GDM1 (cell line): Measurements from ENCODE around the gene CRLF2.
"Not testable (repeated sequence)": the region's sequence is repeated elsewhere in the genome, so short reads cannot be mapped to it uniquely, and the experiment has no call there.

Experiments used
- DNase-seq: peaks from one replicate; lab custom pipeline; 2025; lab: John Stamatoyannopoulos, UW

The CRLF2 gene

DNA sequence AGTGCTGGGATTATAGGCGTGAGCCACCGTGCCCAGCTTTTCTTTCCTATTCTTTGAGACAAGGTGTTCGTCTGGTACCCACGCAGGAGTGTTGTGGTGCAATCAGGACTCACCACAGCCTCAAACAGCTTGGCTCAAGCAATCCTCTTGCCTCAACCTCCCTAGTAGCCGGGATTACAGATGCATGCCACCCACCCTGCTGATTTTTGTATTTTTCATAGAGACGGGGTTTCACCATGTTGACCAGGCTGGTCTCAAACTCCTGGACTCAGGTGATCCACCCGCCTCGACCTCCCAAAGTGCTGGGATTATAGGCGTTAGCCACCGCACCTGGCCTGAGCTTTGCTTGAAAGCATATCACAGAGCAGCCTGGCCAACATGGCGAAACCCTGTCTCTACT is 1.5 kb upstream of the CRLF2 start:
- no peak for DNase-seq

DNA sequence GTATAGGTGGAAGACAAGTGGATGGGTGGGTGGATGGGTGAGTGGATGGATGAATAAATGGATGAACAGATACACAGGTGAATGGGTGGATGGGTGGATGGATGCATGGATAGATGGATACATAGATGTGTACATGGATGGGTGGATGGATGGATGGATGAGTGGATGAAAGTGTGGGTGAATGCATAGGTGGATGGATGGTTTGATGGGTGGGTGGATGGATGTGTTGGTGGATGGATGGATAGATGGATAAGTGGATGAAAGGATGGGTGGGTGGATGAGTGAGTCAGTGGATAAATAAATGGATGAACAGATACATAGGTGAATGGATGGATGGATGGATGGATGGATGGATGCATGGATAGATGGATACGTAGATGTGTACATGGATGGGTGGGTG is 1.6 kb downstream of the CRLF2 start:
- DNase-seq = no peak

DNA sequence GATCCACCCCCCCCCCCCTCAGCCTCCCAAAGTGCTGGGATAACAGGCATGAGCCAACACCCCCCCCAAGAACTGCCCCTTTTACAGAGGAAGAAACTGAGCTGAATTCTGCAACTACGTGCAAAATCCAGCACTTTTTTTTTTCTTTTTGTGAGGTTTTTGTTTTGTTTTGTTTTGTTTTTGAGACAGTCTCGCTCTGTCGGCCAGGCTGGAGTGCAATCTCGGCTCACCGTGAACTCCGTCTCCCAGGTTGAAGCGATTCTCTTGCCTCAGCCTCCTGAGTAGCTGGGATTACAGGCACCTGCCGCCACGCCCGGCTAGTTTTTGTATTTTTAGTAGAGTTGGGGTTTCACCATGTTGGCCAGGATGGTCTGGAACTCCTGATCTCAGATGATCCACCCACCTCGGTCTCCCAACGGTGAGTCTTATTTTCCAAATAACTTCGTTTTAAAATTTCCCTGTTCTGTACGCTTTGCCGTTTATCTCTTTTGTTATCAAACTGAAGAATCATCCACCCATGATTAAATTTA is 4.9 kb downstream of the CRLF2 start:
- DNase-seq = no peak

DNA sequence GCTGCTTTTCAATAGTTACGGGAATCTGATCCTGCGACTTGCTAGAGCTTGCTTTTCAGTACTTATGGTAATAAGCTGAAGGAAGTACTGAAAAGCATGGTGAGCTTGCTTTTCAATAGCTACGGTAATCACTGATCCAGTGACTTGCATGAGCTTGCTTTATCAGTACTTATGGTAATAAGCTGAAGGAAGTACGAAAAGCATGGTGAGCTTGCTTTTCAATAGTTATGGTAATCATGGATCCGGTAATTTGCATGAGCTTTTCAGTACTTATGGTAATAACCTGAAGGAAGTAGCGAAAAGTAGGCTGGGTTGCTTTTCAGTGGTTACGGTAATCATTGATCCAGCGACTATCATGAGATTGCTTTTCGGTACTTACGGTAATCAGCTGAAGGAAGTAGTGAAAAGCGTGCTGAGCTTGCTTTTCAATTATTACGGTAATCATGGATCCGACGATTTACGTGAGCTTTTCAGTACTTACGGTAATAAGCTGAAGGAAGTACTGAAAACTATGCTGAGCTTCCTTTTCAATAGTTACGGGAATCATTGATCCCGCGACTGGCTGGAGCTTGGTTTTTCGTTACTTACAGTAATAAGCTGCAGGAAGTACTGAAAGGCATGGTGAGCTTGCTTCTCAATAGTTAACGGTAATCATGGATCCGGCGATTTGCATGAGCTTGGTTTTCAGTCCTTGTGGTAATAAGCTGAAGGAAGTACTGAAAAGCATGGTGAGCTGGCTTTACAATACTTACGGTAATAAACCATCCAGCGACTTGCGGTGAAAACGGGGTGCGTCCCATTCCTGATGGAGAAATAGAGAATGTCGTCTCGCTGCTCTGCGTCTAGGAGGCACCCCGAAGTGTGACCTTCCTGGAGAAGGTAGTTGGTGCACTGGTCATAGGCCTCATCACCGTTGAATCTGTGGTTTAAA is 6.5 kb downstream of the CRLF2 start:
- no peak for DNase-seq

DNA sequence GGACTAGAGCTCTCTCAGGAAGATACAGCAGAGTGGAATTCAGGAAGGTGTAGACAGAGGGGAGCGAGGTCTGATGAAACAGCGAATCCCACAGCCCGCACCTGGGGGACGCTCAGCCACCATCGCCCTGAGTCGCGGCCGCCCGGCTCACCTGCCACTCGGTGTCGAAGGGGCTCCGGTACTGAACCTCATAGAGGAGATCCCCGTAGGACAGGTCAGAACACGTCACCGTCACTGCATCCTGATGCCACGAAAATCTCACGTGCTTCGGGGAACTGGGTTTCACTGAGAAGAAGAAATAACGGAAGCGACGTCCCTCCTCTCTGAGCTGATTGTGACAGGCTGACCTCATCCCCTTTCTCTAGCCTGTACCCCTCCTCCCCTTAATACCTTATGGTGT is 10.2 kb downstream of the CRLF2 start:
- DNase-seq = no peak

DNA sequence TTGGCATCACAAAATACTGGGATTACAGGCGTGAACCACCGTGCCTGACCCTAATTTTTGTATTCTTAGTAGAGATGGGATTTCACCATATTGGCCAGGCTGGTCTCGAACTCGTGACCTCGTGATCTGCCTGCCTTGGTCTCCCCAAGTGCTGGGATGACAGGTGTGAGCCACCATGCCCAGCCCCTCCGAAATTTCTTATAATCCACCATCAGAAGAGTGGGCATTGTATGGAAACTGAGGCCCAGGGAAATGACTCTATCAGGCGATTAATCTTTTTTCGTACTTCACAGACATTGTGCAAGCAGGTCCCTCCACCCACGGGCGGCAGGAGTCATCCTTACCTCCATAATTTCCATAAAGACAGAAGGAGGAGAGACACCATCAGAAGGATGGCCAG is 16.0 kb downstream of the CRLF2 start:
- no peak for DNase-seq

DNA sequence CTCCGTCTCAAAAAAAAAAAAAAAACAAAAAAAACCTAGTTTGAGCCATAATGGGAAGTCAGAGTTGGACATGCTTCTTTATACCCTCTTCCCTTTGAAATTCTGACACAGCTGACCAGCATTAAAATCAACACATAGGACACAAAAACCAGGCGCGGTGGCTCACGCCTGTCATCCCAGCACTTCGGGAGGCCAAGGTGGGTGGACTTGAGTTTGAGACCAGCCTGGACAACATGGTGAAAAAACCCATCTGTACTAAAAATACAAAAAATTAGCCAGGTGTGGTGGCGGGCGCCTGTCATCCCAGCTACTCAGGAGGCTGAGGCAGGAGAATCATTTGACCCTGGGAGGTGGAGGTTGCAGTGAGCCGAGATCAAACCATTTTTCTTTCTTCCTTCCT is 20.3 kb downstream of the CRLF2 start:
- DNase-seq = not testable (repeated sequence)

DNA sequence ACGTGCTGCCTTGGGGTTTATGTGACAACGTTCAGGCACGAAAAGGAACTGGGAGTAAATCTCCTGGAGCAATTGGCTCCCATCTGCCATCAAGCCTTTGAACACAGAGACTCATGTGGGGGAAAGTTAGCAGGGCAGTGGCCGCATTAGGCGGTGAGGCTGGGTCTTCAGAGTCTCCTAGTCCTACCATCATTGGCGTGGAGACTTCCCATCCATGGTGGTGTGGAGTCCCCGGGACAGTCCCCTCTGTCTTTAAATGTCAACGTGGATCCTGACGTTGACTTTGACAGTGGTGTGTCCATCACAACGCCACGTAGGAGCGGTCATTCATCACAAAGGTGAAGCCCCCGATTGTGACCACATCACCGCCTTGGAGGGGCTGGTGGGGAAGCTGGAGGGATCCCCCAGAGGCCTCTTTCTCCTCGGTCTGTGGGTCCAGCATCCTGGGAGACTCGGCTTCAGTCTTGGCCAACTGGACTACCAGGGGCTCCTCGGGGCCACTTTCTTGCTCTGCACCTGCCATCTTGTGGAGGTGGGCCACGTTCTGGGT is 21.8 kb downstream of the CRLF2 start:
- no peak for DNase-seq

DNA sequence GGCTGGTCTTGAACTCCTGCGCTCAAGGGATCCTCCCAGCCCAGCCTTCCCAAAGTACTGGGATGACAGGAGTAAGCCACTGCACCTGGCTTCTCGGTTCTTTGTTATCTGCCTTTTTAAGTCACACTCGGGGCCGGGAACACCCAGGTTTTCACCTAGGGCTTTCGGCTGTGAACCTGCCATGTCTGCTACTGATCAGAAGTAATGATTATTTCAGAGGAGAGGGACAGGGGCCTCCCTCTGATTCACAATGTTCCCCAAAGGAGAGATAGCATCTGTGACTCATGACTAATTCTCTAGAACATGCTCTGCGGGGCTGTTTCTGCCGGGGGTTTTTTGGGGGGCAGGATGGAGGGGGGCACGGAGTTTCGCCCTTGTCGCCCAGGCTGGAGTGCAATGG is 26.9 kb downstream of the CRLF2 start:
- no peak for DNase-seq

DNA sequence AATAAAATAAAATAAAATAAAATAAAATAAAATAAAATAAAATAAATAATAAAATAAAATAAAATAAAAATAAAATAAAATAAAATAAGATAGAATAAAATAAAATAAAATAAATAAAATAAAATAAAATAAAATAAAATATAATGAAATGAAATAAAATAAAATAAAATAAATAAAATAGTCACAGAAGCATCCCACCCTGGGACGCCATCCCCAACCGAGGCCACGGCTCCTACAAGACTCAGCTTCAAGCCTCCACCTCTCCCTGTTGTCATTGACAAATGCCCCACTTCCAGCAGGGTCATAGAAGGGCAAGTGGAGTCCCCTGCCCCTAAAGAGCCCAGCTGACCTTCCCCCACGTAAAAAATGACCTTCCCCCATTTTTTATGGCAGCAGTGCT is 30.2 kb downstream of the CRLF2 start:
- no peak for DNase-seq

DNA sequence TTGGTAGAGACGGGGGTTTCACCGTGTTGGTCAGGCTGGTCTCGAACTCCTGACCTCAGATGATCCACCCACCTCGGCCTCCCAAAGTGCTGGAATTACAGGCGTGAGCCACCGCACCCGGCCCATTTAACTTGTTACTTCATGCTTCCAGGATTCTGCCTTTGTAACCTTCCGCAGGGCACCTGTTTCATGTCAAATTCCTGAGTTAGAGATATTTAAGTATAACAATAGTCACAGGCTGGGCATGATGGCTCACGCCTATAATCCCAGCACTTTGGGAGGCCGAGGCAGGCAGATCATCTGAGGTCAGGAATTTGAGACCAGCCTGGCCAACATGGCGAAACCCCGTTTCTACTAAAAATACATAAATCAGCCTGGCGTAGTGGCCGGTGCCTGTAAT is 30.8 kb downstream of the CRLF2 start:
- not testable (repeated sequence) for DNase-seq

DNA sequence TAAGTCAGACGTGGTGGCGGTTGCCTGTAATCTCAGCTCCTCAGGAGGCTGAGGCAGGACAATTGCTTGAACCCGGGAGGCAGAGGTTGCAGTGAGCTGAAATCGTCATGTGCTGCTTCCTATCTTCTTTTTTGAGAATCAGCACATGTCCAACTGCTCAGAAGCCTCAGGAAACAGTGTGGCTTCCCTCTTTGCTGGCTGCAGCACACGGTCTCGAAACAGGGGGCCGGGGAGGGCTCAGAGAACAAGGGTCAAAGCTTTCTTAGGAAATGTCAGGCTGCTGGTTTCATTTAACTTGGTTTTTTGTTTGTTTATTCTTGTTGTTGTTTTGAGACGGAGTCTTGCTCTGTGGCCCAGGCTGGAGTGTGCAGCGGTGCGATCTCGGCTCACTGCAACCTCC is 31.3 kb downstream of the CRLF2 start:
- peak; percentile 71 for DNase-seq

DNA sequence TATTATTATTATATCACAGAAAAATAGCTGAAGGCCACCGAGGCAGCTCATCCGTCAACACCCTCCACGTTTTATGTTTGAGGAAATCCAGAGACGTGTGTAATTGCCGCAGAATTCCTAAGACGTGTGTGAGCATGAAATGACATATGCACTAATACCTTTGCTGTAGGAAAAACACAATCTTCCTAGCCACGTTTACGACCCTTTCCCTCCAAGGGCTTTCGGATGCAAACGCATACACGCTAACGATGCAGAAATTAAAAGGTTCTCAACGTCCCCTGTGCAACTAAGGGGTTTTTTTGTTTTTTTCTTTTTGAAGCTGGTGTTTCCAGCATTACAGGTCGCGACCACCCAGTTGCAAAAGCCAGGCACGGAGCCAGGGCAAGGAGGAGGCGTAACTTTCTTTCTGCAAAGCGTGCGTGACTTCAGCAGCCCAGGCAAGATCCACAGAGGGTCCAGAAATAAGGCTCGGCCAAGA is 33.8 kb downstream of the CRLF2 start:
- no peak for DNase-seq

DNA sequence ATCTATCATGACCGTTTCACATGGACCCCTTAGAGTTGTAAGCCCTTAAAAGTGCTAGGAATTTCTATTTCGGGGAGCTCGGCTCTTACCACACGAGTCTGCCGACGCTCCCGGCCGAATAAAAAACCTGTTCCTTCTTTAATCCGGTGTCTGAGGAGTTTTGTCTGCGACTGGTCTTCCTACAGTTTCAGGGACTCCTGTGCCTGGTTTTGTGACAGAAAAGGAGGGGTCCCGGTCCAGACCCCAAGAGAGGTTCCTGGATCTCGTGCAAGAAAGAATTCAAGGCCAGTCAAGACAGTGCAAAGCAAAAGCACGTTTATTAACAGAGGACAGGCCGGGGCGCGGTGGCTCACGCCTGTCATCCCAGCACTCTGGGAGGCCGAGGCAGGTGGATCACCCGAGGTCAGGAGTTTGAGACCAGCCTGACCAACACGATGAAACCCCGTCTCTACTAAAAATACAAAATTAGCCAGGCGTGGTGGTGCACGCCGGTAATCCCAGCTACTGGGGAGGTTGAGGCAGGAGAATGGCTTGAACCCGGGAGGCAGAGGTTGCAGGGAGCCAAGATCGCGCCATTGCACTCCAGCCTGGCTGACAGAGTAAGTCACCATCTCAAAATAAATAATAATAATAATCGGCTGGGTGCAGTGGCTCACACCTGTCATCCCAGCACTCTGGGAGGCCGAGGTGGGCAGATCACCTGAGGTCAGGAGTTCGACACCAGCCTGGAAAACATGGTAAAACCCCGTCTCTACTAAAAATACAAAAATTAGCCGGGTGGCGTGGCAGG is 35.7 kb downstream of the CRLF2 start:
- not testable (repeated sequence) for DNase-seq

DNA sequence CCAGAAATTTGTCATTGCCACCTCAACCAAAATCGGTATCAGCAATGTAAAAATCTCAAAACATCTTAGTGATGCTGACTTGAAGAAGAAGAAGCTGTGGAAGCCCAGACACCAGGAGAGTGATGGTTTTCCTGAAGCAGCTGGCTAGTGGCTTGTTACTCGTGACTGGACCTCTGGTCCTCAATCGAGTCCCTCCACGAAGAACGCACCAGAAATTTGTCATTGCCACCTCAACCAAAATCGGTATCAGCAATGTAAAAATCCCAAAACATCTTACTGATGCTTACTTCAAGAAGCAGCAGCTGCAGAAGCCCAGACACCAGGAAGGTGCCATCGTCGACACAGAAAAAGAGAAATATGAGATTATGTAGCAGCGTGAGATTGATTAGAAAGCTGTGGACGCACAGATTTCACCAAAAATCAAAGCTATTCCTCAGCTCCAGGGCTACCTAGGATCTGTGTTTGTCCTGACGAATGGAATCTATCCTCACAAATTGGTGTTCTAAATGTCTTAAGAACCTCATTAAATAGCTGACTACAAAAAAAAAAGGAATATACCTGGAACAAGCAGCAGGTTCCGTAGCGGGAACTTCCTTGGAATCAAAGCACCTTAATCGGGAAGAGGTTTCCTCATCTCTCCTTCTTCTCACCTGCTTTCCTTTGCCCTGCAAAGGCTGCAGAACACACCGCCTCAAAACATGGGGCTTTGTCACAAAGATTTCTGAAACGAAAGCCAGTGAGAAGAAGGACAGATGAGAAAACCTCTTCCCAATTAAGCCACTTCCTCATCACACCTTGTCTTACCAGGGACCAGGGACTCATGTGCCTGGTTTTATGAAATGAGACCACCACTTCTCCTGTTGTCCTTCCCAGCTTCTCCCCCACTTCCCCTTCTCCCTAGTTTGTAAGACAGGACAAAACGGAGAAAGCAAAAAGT is 37.6 kb downstream of the CRLF2 start:
- not testable (repeated sequence) for DNase-seq

DNA sequence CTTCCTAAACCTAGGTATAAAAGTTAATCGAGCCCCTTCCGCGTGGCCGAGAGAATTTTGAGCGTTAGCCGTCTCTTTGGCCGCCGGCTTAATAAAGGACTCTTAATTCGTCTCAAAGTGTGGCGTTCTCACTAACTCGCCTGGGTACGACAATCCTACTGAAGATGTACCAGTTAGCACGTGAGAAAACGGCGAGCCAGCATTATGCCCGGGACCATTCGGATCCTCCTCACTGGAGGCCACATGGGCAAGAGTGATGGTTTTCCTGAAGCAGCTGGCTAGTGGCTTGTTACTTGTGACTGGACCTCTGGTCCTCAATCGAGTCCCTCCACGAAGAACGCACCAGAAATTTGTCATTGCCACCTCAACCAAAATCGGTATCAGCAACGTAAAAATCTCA is 39.0 kb downstream of the CRLF2 start:
- not testable (repeated sequence) for DNase-seq

DNA sequence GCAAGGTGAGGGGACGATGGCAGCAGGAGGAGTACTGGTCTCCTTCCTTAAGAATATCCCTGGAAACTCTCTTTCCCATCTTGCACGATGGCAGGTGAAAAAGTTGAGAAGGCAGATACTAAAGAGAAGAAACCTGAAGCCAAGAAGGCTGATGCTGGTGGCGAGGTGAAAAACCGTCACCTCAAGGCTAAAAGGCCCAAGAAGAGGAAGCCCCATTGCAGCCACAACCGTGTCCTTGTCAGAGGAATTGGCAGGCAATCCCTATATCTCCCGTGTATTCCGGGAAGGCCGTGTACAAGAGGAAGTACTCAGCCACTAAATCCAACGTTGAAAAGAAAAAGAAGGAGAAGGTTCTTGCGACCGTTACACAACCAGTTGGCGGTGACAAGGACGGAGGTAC is 40.0 kb downstream of the CRLF2 start:
- no peak for DNase-seq

DNA sequence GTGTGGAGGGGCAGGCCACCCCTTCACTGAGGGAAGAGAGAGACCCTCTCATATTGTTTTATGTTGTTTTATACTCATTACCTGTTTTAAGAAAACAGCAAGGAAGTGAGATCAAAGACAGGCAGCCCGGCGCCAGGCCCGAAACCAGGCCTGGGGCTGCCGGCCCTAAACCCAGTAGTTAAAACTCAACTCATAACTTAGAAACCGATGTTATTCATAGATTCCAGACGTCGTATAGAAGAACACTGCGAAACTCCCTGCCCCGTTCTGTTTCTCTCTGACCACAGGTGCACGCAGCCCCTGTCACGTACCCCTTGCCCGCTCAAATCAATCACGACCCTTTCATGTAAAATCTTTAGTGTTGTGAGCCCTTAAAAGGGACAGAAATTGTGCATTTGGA is 40.5 kb downstream of the CRLF2 start:
- DNase-seq = not testable (repeated sequence)

DNA sequence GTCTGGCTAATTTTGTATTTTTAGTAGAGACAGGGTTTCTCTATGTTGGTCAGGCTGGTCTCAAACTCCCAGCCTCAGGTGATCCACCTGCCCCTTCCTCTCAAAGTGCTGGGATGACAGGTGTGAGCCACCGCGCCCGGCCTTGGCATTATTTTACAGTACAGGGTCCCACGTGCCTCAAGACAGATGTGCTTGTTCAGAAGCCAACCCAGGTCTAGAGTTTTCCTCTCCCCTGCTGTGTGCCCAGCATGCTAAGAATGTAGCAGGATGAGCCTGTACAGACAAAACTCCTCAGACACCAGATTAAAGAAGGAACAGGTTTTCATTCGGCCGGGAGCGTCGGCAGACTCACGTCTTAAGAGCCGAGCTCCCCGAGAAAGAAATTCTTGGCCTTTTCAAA is 42.2 kb downstream of the CRLF2 start:
- DNase-seq = no peak

DNA sequence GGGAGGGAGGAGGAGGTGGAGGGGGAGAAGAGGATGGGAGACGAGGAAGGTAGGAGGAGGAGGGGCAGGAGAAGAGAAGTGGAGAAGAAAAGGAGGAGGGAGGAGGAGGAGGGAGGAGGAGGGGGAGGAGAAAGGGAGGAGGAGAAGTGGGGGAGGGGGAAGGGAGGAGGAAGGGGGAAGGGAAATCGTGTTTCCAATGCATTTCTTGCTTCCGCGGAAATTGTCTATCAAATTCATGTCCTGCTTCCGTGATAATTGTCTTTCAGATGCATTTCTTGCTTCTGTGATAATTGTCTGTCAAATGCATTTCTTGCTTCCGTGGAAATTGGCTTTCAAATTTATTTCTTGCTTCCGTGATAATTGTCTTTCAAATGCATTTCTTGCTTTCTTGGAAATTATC is 43.3 kb downstream of the CRLF2 start:
- no peak for DNase-seq

DNA sequence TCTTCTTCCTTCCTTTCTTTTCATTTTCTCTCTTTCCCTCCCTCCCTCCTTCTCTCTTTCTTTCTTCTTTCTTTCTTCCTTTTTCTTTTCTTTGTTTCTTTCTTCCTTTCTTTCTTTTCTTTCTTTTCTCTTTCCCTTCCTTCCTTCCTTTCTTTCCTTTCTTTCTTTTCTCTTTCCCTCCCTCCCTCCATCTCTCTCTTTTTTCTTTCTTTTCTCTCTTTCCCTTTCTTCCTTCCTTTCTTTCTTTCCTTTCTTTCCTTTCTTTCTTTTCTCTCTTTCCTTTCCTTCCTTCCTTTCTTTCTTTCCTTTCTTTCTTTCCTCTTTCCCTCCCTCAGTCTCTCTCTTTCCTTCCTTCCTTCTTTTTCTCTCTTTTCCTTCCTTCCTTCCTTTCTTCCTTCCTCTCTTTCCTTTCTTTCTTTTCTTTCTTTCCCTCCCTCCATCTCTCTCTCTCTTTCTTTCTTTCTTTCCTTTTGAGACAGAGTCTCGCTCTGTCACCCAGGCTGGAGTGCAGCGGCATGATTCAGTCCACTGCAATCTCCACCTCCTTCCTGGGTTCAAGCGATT is 44.4 kb downstream of the CRLF2 start:
- no peak for DNase-seq
